HepG2 (cell line): ENCODE results near the gene EGR1. TPM values are rescaled to one million over a fixed set of nuclear protein-coding genes. Genes with fewer than 3 reads are reported as not detected.

Experiments used
- ATAC-seq: fragments of 200-7000 bp; cut with Tn5 transposase; 3 replicates; pipeline ENCODE4 v1.9.1; 2020; ENCODE audit warnings: mild to moderate bottlenecking, moderate library complexity
- BruUV-seq: library from RNA; stranded (reverse); fragments of 400-500 nt; replicated peaks from 2 replicates; lab custom pipeline; 2021; lab: Mats Ljungman, UMichigan
- CTCF ChIA-PET: fragments of 300-600 bp; formaldehyde crosslinking; extraction: SDS; loops from one replicate; lab custom pipeline; 2021; ENCODE audit warnings: low total read pairs, inconsistent platforms, low intra/inter-chr PET ratio; lab: Yijun Ruan, JAX
- POLR2A ChIA-PET: fragments of 350-600 bp; sonication (Branson Sonifier 250); formaldehyde crosslinking; loops from one replicate; lab custom pipeline; 2020; ENCODE audit warnings: antibody characterized with exemption, inconsistent platforms; lab: Yijun Ruan, JAX
- DNase-seq: peaks from one replicate; pipeline ENCODE4 v3.0.0-alpha.2; 2015; ENCODE audit warnings: low spot score
- FAIRE-seq: peaks from 3 replicates; lab custom pipeline; 2011; peaks lifted over from hg19 to GRCh38; lab: Jason Lieb, UNC
- H2AFZ ChIP-seq: one replicate; pipeline ENCODE4 v1.6.1; 2011; ENCODE audit warnings: low read length, inconsistent platforms
- H3K27ac ChIP-seq: fragments of 300-600 bp; 3 replicates; pipeline ENCODE4 v1.8.0; 2011; ENCODE audit warnings: mixed run types, mild to moderate bottlenecking, mixed read lengths, low read length, inconsistent platforms; ENCODE audit not compliant: insufficient read depth; ENCODE audit errors: extremely low read length
- H3K27me3 ChIP-seq, 2 experiments: fragments of 200-600 bp in 1 of 2; 2 replicates in 1 of 2; 3 replicates in 1 of 2; pipeline versions ENCODE4 v1.6.0 to v1.8.0; 2011; ENCODE audit warnings: low read length in 2 of 2, mild to moderate bottlenecking in 2 of 2, moderate library complexity in 2 of 2, inconsistent platforms in 1 of 2; ENCODE audit not compliant: insufficient read depth in 2 of 2, control insufficient read depth in 1 of 2
- H3K36me3 ChIP-seq, 2 experiments: fragments of 200-600 bp in 1 of 2; replicated peaks in 1 of 2; 2 replicates in 1 of 2; 3 replicates in 1 of 2; pipeline versions ENCODE4 v1.5.1 to v1.8.0; 2011; ENCODE audit warnings: low read length in 2 of 2, inconsistent platforms in 1 of 2; ENCODE audit not compliant: insufficient read depth in 2 of 2, control insufficient read depth in 1 of 2
- H3K4me1 ChIP-seq: 2 replicates; pipeline ENCODE4 v1.5.1; 2012; ENCODE audit warnings: low read length, inconsistent platforms; ENCODE audit not compliant: insufficient read depth
- H3K4me2 ChIP-seq: 2 replicates; pipeline ENCODE4 v1.6.0; 2011; ENCODE audit warnings: low read depth, low read length, inconsistent platforms
- H3K4me3 ChIP-seq, 3 experiments: fragments of 200-600 bp in 1 of 3; sonication (generic), shearing (Covaris generic) in 1 of 3; replicated peaks in 1 of 3; 2 replicates each; pipeline ENCODE4 v1.5.1; 2011 to 2016; ENCODE audit warnings: low read length in 3 of 3, inconsistent platforms in 2 of 3, low read depth in 2 of 3, mild to moderate bottlenecking in 2 of 3, control low read depth in 1 of 3, mixed read lengths in 1 of 3; ENCODE audit not compliant: insufficient read depth in 1 of 3
- H3K79me2 ChIP-seq: one replicate; pipeline ENCODE4 v1.6.1; 2011; ENCODE audit warnings: low read length, inconsistent platforms; ENCODE audit not compliant: insufficient read depth
- H3K9ac ChIP-seq: 2 replicates; pipeline ENCODE4 v1.6.0; 2011; ENCODE audit warnings: mild to moderate bottlenecking, low read depth, low read length, inconsistent platforms; ENCODE audit not compliant: insufficient read depth
- H3K9me3 ChIP-seq: 2 replicates; pipeline ENCODE4 v1.5.1; 2012; ENCODE audit warnings: mild to moderate bottlenecking, low read length
- H4K20me1 ChIP-seq: 2 replicates; pipeline ENCODE4 v1.6.0; 2011; ENCODE audit warnings: inconsistent platforms, mild to moderate bottlenecking, low read length, moderate library complexity; ENCODE audit not compliant: insufficient read depth
- HHEX ChIP-seq: IDR thresholded peaks from 2 replicates; pipeline ENCODE4 v1.6.1; 2016; ENCODE audit warnings: control low read depth
- HNF4G ChIP-seq, 2 experiments: sonication (generic) in 1 of 2; formaldehyde crosslinking in 1 of 2; IDR thresholded peaks; 2 replicates each; pipeline versions ENCODE4 v1.4.0 to v1.6.1; 2011 to 2020; ENCODE audit warnings: borderline replicate concordance in 2 of 2, low read depth in 2 of 2, mild to moderate bottlenecking in 2 of 2, low read length in 1 of 2, missing genetic modification reagents in 1 of 2, moderate library complexity in 1 of 2
- KDM1A ChIP-seq: IDR thresholded peaks from 2 replicates; pipeline ENCODE4 v1.6.1; 2016; ENCODE audit warnings: missing compliant biosample characterization
- MBD4 ChIP-seq: IDR thresholded peaks from 2 replicates; pipeline ENCODE4 v1.6.1; 2012; ENCODE audit warnings: low read length, inconsistent platforms, borderline replicate concordance
- MLXIP ChIP-seq: sonication (generic); formaldehyde crosslinking; IDR thresholded peaks from 2 replicates; pipeline ENCODE4 v1.9.0; 2021; ENCODE audit warnings: missing genetic modification reagents, borderline replicate concordance
- NR0B2 ChIP-seq: sonication (generic); formaldehyde crosslinking; IDR thresholded peaks from 2 replicates; pipeline ENCODE4 v1.4.0; 2020; ENCODE audit warnings: mild to moderate bottlenecking, missing genetic modification reagents
- POGK ChIP-seq: sonication (generic); formaldehyde crosslinking; conservative IDR thresholded peaks from 2 replicates; pipeline ENCODE4 v1.8.0; 2022; ENCODE audit warnings: mild to moderate bottlenecking, moderate library complexity, missing genetic modification reagents
- TEF ChIP-seq: sonication (generic); formaldehyde crosslinking; IDR thresholded peaks from 2 replicates; pipeline ENCODE4 v1.5.0; 2020; ENCODE audit warnings: missing genetic modification reagents
- TRIM22 ChIP-seq: fragments of 450-650 bp; IDR thresholded peaks from 2 replicates; pipeline ENCODE4 v1.6.1; 2017
- ZBTB33 ChIP-seq: sonication (generic); formaldehyde crosslinking; IDR thresholded peaks from 2 replicates; pipeline ENCODE4 v1.4.0; 2020; ENCODE audit warnings: missing genetic modification reagents
- ZNF263 ChIP-seq: sonication (generic); formaldehyde crosslinking; IDR thresholded peaks from 2 replicates; pipeline ENCODE4 v1.4.0; 2020; ENCODE audit warnings: missing genetic modification reagents
- ZNF414 ChIP-seq: sonication (generic); formaldehyde crosslinking; IDR thresholded peaks from 2 replicates; pipeline ENCODE4 v1.5.0; 2020; ENCODE audit warnings: missing genetic modification reagents
- WGBS: methylation state at CpG from one replicate; pipeline ENCODE4 v1.1.6; 2017; ENCODE audit warnings: low lambda C conversion rate; 5-methylcytosine and 5-hydroxymethylcytosine counted together
- in situ Hi-C: cut with HindIII; loops from 2 replicates; pipeline ENCODE4 v1.10.0; 2017; ENCODE audit warnings: low pct_unique_long_range_greater_than_20kb; ENCODE audit not compliant: extremely low pct_ligation_motif_present
- intact Hi-C: fragments of 100-400 bp; cut with micrococcal nuclease; formaldehyde crosslinking; loops from one replicate; pipeline ENCODE4 v1.10.0; 2022; ENCODE audit not compliant: unreplicated experiment
- polyA plus RNA-seq, 8 experiments: library from polyadenylated mRNA; depleted of rRNA in 3 of 8; stranded (reverse) in 7 of 8; unstranded in 1 of 8; fragments of >200 nt; fragmentation: Illumina TruSeq in 4 of 8; extraction: Trizol in 4 of 8; gene quantifications; 2 replicates each; pipeline versions ENCODE4 v1.2.1 to v1.2.3, GENCODE V29; 2011 to 2016; ENCODE audit warnings: low read depth in 4 of 8, missing spikeins in 1 of 8, mixed read lengths in 1 of 8; ENCODE audit not compliant: insufficient read depth in 1 of 8
- total RNA-seq, 5 experiments: library from RNA; depleted of rRNA; stranded (reverse); fragments of >200 nt; fragmentation: Illumina TruSeq; extraction: Trizol; gene quantifications; 2 replicates each; pipeline ENCODE4 v1.2.3, GENCODE V29; 2016; ENCODE audit warnings: low read depth in 1 of 5

EGR1 gene
- total and polyA plus RNA-seq, 2 of the 13 experiments (the other 11 are each of a cell fraction or from before 2014, with no cell fraction given) = 4.1 to 4.5 TPM

GRCh38 chr5:138476918-138477317 lies 11.6 kb downstream of the EGR1 start (continued):
- TF ChIP-seq ZBTB33 = no peak

- in situ Hi-C loops = no loop called here
- ChIA-PET POLR2A (interaction anchor here (1.0 kb wide), 1 partner anchor 32 kb away, joined by 3 read pairs; no protein-coding TSS in a partner anchor), CTCF (no interaction called here)
- BruUV-seq = no TSS peak
- Histone ChIP-seq H3K36me3 (no peaks in the 10 kb centered on the region), H2AFZ (no peak overlapping the region), H4K20me1 (no peaks in the 10 kb centered on the region), H3K79me2 (no peaks in the 10 kb centered on the region), H3K9ac (no peak overlapping the region), H3K27ac (no peak overlapping the region), H3K4me1 (no peaks in the 10 kb centered on the region), H3K9me3 (no peaks in the 10 kb centered on the region), H3K4me3 (no peak overlapping the region), H3K27me3 (peaks cover 1 to 2% of the 10 kb centered on the region in 2 experiments; a peak in 2 of 5 replicates), H3K4me2 (no peak overlapping the region)
- ATAC-seq (peak; percentile 41), FAIRE-seq (no peak), DNase-seq (no peak)
- intact Hi-C loops = no loop called here
- 37% methylated on average over 4 of the region's 4 CpGs for WGBS
- TF ChIP-seq TEF (no peak), HNF4G (IDR thresholded peaks at IDR 0.05; ENCODE audit: borderline replicate concordance, low read depth, low read length) (no peak), HNF4G (CRISPR knock-in tag; IDR thresholded peaks at IDR 0.05; ENCODE audit: borderline replicate concordance, low read depth) (no peak), ZNF263 (no peak), ZNF414 (no peak), NR0B2 (CRISPR knock-in tag) (no peak), POGK (no peak), TRIM22 (no peak), MLXIP (CRISPR knock-in tag) (no peak), HHEX (CRISPR knock-in tag) (no peak), KDM1A (no peak), MBD4 (no peak)
Observed at GRCh38 chr5:138482638-138483037, 17.4 kb downstream of the EGR1 start.
